ENCODE results near the gene P4HB.

P4HB gene

GRCh38 chr17:81803728-81804558 is 56.4 kb downstream of the P4HB start, which contains the start of gene GCGR:
Gene GCGR (plus strand): TSS chr17:81804150. CDS start chr17:81809019, 4,869 bp downstream.
- TF ChIP-seq ZFX (IDR thresholded peaks at IDR 0.05): no peak
- no peak for TF ChIP-seq CTCF (conservative IDR thresholded peaks at IDR 0.05)
- no peak within 1 kb of the TSS for H3K27ac ChIP-seq

GRCh38 chr17:81802856-81803643 is 57.3 kb downstream of the P4HB start:
- no peak overlapping the region for H3K27ac ChIP-seq
- TF ChIP-seq CTCF (conservative IDR thresholded peaks at IDR 0.05) (no peak), ZFX (IDR thresholded peaks at IDR 0.05) (no peak)

DNA sequence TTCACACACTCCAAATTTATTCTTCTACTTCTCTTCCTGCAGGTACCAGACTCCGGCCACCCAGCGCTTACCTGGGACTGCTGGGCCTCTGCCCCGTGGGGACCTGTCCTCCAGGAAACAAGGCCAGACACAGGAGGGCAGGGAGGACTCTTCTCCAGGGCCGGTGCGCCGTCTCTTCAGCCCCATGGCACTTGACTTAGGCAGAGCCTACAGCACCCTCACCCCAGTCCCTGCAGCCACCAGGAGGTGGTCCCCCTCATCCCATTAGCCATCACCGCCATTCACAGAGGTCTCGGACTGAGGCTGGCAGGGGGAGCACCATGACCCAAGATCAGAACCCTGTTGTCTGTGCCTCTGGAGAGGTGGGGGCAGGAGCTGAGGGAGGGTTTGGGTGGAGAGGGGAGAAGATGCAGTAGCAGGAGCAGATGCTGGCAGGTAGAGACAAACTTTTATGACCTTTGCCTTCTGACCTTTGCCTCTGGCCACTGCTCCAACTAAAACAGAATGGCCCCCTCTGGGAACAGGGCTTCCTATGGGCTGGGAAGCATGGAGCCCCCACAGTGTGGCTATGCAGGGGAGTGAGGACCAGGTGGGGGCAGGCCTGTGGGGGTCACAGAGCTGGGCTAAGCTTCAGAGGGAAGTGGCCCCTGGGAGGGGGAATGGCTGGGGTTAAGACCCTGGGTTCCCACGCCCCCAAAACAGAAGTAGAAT is 58.1 kb downstream of the P4HB start:
- H3K27ac ChIP-seq: no peak overlapping the region
- no peak for TF ChIP-seq CTCF (conservative IDR thresholded peaks at IDR 0.05)
- TF ChIP-seq ZFX (IDR thresholded peaks at IDR 0.05): no peak

DNA sequence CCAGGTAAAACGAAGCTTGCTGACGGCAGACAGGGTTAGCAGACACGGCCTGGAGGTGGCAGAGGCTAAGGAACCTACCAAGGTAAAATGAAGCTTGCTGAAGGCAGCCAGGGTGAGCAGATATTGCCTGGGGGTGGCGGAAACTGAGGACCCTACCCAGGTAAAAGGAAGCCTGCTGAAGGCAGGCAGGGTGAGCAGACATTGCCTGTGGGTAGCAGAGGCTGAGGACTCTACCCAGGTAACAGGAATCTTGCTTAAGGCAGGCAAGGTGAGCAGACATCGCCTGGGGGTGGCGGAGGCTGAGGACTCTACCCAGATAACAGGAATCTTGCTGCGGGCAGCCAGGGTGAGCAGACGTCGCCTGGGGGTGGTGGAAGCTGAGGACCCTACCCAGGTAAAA is 59.0 kb downstream of the P4HB start:
- no peak for TF ChIP-seq CTCF (conservative IDR thresholded peaks at IDR 0.05)
- no peak for TF ChIP-seq ZFX (IDR thresholded peaks at IDR 0.05)
- no peak overlapping the region for H3K27ac ChIP-seq

DNA sequence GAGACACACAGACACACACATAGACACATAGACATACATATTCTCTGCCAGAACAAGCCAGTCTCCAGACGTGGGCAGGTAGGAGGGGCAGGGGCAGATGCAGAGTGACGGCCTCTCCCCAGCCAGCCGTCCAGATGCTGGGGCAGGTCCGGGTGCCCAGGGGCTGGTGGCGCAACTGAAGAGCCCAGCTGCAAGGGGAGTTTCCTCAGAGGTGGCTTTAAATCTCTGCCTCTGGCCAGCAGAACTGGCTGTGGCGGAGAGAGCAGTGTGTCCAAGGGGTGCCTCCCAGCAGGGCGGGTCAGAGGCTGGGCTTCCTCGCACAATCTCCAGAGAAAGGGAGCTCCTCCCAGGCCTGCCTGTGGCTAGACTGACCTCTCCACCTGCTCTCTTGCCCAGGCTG is 65.8 kb downstream of the P4HB start:
- TF ChIP-seq CTCF (conservative IDR thresholded peaks at IDR 0.05): no peak
- no peak for TF ChIP-seq ZFX (IDR thresholded peaks at IDR 0.05)
- no peak overlapping the region for H3K27ac ChIP-seq

DNA sequence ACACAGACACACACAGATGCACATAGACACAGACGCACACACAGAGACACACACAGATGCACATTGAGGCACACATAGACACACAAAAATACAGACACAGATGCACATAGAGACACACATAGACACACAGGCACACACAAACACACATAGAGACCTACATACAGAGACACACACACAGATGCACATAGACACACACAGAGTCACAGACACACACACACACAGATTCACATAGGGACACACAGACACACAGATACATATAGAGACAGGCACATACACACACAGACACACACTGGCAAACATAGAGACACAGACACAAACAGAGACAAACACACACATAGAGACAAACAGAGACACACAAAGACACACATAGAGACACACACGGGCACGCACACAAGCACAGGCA is 66.3 kb downstream of the P4HB start:
- TF ChIP-seq CTCF (conservative IDR thresholded peaks at IDR 0.05) (no peak), ZFX (IDR thresholded peaks at IDR 0.05) (no peak)
- H3K27ac ChIP-seq: no peak overlapping the region
